ENCODE measurements around the gene ZSWIM6. TPM values are rescaled to one million over a fixed set of nuclear protein-coding genes. Genes with fewer than 3 reads are reported as not detected.

The ZSWIM6 gene
- polyA plus RNA-seq, 10 donors, result 6.7 to 10.8 (median 9.0) TPM

- peak in 2 of 3 donors; percentile 79 to 94 for DNase-seq
These were observed 1.1 kb upstream of the ZSWIM6 start for GRCh38 chr5:61330845-61331406.

GRCh38 chr5:61332358-61332749 is 296 bp downstream of the ZSWIM6 start:
- peak in 1 of 3 donors; percentile 48 for DNase-seq

GRCh38 chr5:61332851-61333320 is 828 bp downstream of the ZSWIM6 start:
- DNase-seq, result peak in 2 of 3 donors; percentile 44 to 83

GRCh38 chr5:61333321-61333953 is 1.4 kb downstream of the ZSWIM6 start:
- peak in 2 of 3 donors; percentile 48 to 85 for DNase-seq

- DNase-seq, result no peak
These were observed 2.2 kb downstream of the ZSWIM6 start for GRCh38 chr5:61333954-61334867.

- peak in 1 of 3 donors; percentile 48 for DNase-seq
These were observed 3.0 kb downstream of the ZSWIM6 start for GRCh38 chr5:61334868-61335615.

GRCh38 chr5:61339764-61340163 is 7.7 kb downstream of the ZSWIM6 start:
- DNase-seq, result no peak

GRCh38 chr5:61340775-61341361 is 8.8 kb downstream of the ZSWIM6 start:
- no peak for DNase-seq

- DNase-seq, result no peak
These were observed 10.0 kb downstream of the ZSWIM6 start for GRCh38 chr5:61342071-61342501.

- DNase-seq, result peak; percentile 41 to 45 (median 43)
These were observed 12.3 kb downstream of the ZSWIM6 start for GRCh38 chr5:61344187-61344944.

- DNase-seq, result no peak
These were observed 14.5 kb downstream of the ZSWIM6 start for GRCh38 chr5:61346511-61346910.

GRCh38 chr5:61347080-61347479 is 15.0 kb downstream of the ZSWIM6 start:
- DNase-seq, result no peak

GRCh38 chr5:61348447-61348846 is 16.4 kb downstream of the ZSWIM6 start:
- no peak for DNase-seq

- no peak for DNase-seq
These were observed 17.9 kb downstream of the ZSWIM6 start for GRCh38 chr5:61349935-61350334.

- no peak for DNase-seq
These were observed 18.5 kb downstream of the ZSWIM6 start for GRCh38 chr5:61350535-61350934.

- no peak for DNase-seq
These were observed 19.7 kb downstream of the ZSWIM6 start for GRCh38 chr5:61351733-61352132.

GRCh38 chr5:61352180-61352579 is 20.1 kb downstream of the ZSWIM6 start:
- DNase-seq, result no peak

GRCh38 chr5:61352612-61353156 is 20.6 kb downstream of the ZSWIM6 start:
- no peak for DNase-seq

GRCh38 chr5:61353293-61353692 is 21.2 kb downstream of the ZSWIM6 start:
- no peak for DNase-seq

- DNase-seq, result no peak
These were observed 22.1 kb downstream of the ZSWIM6 start for GRCh38 chr5:61354199-61354598.

Data from muscle of back (tissue), 11 donors.